Measurements from ENCODE around the gene ZNF689.
"Not testable (repeated sequence)": the region's sequence is repeated elsewhere in the genome, so short reads cannot be mapped to it uniquely, and the experiment has no call there.

ZNF689 gene

DNA sequence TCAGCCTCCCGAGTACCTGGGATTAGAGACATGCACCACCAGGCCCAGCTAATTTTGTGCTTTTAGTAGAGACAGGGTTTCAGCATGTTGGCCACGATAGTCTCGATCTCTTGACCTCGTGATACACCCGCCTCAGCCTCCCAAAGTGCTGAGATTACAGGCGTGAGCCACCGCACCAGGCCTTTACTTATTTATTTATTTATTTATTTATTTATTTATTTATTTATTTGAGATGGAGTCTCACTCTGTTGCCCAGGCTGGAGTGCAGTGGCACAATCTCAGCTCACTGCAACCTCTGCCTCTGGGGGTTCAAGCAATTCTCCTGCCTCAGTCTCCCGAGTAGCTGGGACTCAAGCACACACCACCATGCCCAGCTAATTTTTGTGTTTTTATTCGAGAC is 19.3 kb downstream of the ZNF689 start:
- DNase-seq: not testable (repeated sequence)

DNA sequence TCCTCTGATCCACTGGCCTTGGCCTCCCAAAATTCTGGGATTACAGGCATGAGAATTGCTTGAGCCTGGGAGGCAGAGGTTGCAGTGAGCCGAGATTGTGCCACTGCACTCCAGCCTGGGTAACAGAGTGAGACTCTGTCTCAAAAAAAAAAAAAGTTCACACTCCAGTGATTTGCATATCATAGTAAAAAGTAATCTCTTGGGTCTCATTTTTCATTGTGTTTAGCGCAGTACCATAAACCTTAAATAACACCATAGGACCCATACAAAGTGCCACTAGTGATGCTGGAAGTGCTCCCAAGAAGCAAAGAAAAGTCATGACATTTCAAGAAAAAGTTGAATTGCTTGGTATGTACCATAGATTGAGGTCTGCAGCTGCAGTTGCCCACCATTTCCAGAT is 20.6 kb downstream of the ZNF689 start:
- not testable (repeated sequence) for DNase-seq

GRCh38 chr16:30588651-30589050 is 21.5 kb downstream of the ZNF689 start:
- no peak for DNase-seq

- DNase-seq: peak; percentile 82 to 87
These were observed 24.6 kb downstream of the ZNF689 start, which contains the start of gene ZNF785 for GRCh38 chr16:30585400-30586191. Gene ZNF785, minus strand, starts transcription at chr16:30585697. Its CDS starts 86 bp downstream, at chr16:30585611.

DNA sequence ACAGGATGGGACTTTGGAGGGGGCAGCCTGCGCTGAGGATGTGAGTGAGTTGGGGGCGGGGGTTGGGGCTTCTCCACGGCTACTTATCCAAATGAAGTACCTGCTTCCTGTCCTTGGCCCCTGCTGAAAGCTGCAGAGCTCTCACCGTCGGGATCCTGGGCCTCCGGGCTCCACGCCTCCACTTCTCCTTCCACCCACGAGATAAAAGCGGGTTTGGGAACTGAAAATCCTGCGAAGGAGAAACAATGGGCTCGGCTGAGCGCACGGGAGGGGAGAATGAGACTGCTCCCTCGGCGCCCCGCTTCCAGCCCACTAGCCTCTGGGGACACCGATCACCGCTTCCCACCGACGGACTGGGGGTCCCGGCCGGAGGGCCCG is 25.2 kb downstream of the ZNF689 start:
- DNase-seq: no peak

DNA sequence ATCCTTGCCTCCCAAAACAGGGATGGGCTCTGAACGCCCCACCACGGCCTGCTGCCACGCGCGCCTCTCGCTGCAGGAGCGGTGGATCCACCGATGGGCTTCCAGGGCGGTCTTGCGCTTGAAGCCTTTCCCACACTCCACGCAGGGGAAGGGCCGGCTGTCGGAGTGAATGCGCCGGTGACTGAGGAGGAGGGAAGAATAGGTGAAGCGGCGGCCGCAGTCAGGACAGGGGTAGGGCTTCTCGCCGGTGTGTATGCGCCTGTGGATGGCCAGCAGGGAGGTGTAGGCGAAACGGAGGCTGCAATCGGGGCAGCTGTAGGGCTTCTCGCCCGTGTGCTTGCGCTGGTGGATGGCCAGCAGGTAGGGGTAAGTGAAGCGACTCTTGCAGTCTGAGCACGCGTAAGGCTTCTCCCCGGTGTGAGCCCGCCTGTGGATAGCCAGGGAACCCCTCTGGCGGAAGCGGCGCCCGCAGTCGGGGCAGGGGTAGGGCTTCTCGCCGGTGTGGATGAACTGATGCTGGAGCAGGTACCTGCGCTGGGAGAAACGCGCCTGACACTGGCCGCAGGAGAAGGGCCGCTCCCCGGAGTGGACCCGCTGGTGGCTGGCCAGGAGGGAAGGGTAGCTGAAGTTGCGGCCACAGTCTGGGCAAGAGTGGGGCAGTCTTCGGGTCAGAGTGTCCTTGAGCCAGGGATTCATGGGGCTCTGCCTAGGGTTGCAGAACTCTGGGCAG is 27.4 kb downstream of the ZNF689 start:
- no peak for DNase-seq

DNA sequence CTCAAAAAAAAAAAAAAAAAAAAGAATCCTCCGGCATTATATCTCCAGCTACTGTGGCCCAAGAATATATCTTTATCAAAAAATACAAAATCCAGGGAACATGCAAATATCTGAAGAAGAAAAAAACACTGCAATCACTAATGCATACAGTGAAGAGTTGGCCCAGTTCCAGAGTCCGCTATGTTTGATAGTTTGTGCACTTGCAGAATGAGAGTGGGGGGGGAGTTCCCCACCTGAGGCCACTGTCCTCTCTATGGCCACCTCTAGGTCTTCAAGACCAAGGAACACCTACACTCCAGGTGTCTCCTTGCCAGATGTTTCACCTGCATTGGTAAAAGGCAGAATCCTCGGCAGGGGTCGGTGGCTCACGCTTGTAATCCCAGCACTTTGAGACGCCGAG is 28.7 kb downstream of the ZNF689 start:
- DNase-seq: no peak

DNA sequence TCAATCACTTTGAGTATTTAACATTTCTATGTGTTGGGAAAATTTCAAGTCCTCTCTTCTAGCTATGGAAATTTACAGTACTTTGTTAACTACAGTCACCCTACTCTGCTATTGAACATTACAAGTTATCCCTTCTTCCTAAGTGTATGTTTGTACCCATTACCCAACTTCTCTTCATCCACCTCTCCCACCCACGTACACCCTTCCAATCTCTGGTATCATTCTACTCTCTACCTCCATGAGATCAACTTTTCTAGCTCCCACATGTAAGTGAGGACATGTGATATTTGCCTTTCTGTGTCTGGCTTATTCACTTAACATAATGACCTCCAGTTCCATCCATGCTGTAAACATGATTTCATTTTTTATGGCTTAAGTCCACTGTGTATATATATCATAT is 35.5 kb downstream of the ZNF689 start:
- DNase-seq: no peak

DNA sequence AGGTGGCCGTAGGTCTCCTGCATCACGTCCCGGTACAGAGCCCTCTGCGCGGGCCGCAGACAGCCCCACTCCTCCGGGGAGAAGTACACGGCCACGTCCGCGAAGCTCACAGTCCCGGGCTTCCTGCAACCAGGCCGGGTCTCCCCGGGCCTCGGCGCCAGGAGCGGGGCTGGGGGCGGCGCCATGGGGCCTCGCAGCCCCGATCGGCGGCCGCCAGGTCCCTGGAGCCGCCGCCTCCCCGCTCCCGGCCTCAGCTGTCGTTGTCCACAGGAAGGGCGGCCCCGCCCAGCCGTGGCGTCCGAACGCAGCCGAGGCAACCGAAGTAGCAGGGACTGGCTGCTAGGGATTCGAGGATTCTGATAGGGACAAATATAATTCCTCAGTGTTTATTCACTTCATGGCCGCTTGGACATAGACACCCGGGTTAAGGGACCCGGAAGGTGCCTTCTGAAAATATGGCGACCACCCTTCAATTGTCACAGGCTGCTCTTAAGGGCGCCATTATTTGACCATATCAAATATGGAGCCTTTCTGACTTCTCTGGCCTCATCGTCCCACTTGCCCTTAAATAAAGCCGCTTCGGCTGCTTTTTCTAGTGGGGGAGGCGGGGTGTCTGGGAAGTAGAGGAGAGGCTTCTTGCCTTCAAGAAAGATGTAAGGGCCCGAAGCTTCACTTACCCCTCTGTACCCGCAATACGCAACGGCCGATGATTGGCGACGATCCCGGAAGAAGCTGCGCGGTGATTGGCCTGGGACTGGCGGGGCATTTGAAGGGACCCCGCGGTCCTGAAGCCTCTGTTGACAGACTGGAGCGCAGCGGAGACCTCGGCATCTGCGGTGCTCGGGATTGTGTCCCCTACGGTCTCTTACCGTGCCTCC is 38.5 kb downstream of the ZNF689 start, which contains the start of gene ZNF688:
Gene ZNF688, minus strand, starts transcription at position 270 of the 878 bp plus-strand sequence. Its CDS starts 85 bp downstream, at position 185.
- DNase-seq: peak; percentile 84 to 85

DNA sequence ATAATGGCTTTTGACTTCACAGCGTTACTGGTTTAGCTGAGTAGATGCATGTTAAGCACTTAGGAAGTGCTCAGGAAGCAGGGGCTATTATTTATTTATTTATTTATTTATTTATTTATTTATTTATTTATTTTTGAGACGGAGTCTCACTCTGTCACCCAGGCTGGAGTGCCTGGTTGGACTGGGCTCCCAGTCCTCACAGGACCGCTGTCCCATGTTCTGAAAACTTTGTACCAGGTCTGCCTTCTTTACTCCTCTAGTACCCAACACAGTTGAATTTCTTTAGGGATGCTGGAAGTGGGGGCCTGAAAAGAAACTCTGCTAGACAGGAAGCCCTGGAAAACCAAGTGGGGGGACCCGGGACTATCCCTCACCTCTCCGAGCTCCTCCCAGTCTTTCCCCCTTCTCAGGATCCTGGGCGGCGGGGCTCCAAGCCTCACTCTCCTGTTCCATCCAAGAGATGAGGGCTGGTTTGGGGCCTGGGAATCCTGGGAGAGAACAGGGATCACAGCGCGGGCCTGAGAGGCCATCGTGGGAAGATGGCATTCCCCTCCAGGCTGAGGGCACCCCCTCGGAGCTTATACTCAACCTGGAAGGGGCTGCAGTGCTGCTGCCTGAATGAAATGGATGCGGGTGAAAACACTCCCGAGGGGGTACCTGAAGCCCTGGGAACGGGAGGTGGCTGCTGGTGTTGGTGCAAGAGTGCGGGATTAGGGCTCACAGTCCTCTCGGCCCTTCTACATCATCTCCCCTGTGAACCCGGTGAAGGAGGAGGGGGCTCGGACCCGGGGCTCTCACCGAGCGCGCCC is 39.3 kb downstream of the ZNF689 start:
- no peak for DNase-seq

DNA sequence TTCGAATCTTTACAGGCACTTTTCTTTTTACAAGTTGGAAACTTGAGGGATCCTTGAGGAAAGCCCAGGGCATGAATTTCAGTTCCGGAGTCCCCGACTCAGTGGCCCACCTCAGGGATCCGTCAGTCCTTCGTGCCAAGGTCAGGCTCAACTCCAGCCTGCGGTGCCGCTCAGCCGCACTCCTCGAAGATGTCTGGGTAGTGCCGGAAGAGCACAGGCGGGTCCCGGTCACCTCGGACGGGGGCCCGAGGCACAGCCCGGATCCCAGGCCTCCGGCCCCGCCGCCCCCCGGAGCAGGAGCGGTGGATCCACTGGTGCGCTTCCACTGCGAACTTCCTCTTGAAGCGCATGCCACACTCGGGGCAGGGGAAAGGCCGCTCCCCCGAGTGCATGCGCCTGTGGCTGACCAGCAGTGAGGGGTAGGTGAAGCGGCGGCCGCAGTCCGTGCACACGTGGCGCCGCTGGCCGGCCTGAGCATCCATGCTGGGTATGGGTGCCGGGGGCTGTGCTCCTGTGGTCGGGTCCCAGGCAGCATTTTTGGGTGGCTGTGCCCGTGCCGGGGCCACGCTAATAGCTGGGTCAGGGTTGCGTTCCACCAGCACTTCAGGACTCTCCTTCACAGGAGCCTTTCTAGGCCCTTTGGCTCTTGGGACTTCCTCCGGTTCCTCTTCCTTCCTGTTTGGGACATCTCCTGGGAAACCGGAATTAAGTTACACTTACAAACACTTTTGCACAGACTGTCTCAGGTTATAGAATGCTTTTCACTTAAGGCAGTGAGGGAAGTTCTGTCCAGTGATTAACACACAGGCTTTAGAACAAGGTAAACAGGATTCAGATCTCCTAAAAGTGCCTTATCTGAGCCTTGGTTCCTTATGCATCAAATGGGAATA is 40.2 kb downstream of the ZNF689 start:
- DNase-seq: no peak

DNA sequence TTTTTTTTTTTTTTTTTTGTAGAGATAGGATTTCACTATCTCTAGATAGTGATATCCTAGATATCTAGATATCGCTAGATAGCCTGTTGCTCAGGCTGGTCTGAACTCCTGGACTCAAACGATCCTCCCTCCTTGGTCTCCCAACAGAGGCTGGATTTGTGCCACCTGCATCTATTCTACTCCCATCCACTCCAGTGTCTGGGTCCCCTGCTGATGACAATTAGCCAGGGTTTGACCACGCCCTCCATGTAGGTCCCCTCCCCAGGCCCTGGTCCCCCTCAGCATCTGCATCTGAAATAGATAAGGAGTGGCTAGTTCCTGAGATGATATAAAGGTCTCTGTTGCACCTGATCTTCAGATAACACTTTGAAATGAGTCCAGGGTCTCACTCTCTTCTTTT is 40.9 kb downstream of the ZNF689 start:
- DNase-seq: no peak

DNA sequence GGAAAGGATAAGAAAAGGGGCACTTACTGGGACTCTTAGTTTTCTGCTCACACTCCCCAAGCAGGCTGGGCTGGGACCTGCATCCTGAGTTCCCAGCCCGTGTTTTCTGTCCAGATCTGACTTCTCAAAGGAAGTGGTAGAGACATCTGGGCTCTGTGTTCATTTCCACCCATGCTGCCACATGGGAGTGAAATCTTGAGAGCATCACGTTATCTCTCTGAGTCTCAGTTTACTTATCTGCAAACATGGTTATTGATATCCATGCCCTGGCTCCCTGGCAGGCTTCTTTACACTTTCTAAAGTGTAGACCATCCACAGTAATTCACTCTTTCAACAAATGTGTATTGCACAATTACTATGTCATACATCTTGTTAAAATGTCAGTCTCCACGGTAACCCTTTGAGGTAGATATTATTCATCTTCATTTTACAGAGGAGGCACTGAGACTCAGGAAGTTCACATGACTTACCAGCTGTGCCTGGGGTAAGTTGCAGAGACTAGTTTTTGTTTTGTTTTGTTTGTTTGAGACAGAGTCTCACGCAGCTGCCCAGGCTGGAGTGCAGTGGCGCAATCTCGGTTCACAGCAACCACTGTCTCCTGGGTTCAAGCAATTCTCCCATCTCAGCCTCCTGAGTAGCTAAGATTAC is 42.1 kb downstream of the ZNF689 start:
- no peak for DNase-seq

DNA sequence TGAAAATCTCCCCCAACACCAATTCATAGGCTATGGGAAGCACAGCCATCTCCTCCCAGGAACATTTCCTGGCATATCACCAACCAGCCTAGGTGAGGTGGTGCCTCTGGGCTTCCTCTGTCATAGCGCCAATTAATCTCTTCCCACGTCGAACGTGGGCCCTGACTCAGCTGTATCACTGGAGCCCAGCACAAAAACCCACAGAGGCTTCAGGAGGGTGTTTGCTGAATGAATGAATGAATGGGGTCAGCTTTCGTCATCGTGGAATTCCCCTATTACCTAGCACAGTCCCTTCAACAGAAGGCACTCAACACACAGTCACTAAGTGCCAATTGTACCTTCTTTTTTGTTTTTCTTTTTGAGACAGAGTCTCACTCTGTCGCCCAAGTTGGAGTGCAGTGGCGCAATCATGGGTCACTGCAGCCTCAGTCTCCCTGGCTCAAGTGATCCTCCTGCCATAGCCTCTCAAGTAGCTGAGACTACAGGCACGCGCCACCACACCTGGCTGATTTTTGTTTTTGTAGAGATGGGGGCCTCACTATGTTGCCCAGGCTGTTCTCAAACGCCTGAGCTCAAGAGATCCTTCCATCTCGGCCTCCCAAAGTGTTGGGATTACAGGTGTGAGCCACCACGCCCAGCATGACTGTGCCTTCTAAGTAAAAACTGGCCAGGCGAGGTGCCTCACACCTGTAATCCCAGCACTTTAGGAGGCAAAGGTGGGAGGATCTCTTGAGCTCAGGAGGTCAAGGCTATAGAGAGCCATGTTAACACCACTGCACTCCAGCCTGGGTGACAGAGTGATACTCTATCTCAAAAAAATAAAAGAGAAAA is 42.8 kb downstream of the ZNF689 start:
- peak; percentile 51 to 53 for DNase-seq

GRCh38 chr16:30566531-30566930 is 43.7 kb downstream of the ZNF689 start:
- DNase-seq: no peak

GRCh38 chr16:30565984-30566383 is 44.2 kb downstream of the ZNF689 start:
- DNase-seq: no peak

DNA sequence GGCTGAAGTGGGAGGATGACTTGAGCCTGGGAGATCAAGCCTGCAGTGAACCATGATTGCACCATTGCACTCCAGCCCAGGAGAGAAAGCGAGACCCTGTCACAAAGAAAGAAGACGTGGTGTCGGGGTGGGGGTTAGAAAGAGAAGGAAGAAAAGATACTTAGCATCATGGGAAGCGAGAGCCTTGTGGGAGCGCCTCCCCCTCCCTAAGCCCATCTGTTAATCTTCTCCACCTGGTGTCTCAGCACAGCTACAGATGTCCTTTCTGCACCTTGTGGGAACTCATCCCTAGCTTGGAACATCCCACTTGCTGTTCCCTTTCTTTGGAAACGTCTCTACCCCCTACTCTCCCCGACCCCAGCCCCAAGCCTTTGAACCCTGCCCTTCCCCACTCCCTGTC is 44.7 kb downstream of the ZNF689 start:
- DNase-seq: no peak

DNA sequence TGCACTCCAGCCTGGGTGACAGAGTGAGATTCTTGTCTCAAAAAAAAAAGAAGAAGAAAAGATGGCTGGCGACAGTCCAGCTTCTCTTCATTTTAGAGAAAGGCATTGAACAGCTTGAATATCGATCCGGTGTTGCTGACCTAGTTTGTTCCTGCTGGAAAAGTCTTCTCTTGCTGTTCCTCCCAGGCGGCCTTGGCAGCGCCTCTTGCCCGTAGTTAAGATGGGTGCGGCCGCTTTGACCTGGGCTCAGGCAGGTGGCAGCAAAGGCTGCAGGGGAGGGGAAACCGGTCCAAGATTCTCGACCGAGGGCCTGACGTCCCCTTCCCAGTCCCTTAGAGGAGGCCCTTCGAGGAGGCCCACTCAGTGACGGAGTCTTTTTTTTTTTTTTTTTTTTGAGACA is 48.2 kb downstream of the ZNF689 start:
- no peak for DNase-seq

GRCh38 chr16:30561089-30561816 is 48.9 kb downstream of the ZNF689 start:
- DNase-seq: no peak
